H1 (cell line): Measurements from ENCODE around the gene RNF130. TPM values are rescaled to one million over a fixed set of nuclear protein-coding genes. Genes with fewer than 3 reads are reported as not detected.

Source experiments
- ATF2 ChIP-seq: IDR thresholded peaks from 2 replicates; pipeline ENCODE4 v1.6.1; 2012; ENCODE audit warnings: low read length, inconsistent platforms
- CTBP2 ChIP-seq: IDR thresholded peaks from 2 replicates; pipeline ENCODE4 v1.7.0; 2011; ENCODE audit warnings: borderline replicate concordance, mild to moderate bottlenecking, moderate library complexity, mixed read lengths, low read length; ENCODE audit not compliant: insufficient read depth, insufficient read length
- EGR1 ChIP-seq: IDR thresholded peaks from 2 replicates; pipeline ENCODE4 v1.6.1; 2011; ENCODE audit warnings: low read depth, low read length, borderline replicate concordance
- MAFK ChIP-seq: IDR thresholded peaks from 2 replicates; pipeline ENCODE4 v1.6.1; 2012; ENCODE audit warnings: low read depth, mild to moderate bottlenecking, improper control_type of control experiment, low read length
- NRF1 ChIP-seq: IDR thresholded peaks from 2 replicates; pipeline ENCODE4 v1.6.1; 2011; ENCODE audit warnings: mild to moderate bottlenecking, low read depth, low read length, improper control_type of control experiment
- POLR2A ChIP-seq, 2 experiments: IDR thresholded peaks; 1 replicate in 1 of 2; 2 replicates in 1 of 2; pipeline ENCODE4 v1.6.1; 2011; ENCODE audit warnings: low read depth in 2 of 2, low read length in 2 of 2, mild to moderate bottlenecking in 2 of 2; ENCODE audit errors: control extremely low read depth in 1 of 2
- SIRT6 ChIP-seq: IDR thresholded peaks from one replicate; pipeline ENCODE4 v1.7.1; 2012; ENCODE audit warnings: low read length, inconsistent platforms
- SP4 ChIP-seq: IDR thresholded peaks from 2 replicates; pipeline ENCODE4 v1.6.1; 2012; ENCODE audit warnings: low read length, inconsistent platforms
- TBP ChIP-seq: IDR thresholded peaks from 2 replicates; pipeline ENCODE4 v1.6.1; 2011; ENCODE audit warnings: low read depth, low read length, improper control_type of control experiment
- YY1 ChIP-seq: IDR thresholded peaks from 2 replicates; pipeline ENCODE4 v1.6.1; 2011; ENCODE audit warnings: low read depth, mild to moderate bottlenecking, low read length
- polyA plus RNA-seq, 7 experiments: library from polyadenylated mRNA; depleted of rRNA in 3 of 7; stranded (reverse) in 5 of 7; unstranded in 2 of 7; fragments of >200 nt in 5 of 7; fragments of 200-250 nt in 2 of 7; gene quantifications; 1 replicate in 5 of 7; 2 replicates in 1 of 7; 4 replicates in 1 of 7; pipeline versions ENCODE4 v1.2.1 to v1.2.3, GENCODE V29; 2011 to 2013; ENCODE audit warnings: missing spikeins in 2 of 7, mixed read lengths in 2 of 7
- total RNA-seq: library from RNA; stranded (reverse); fragmentation: NEBNext Ultra II Directional; extraction: Animal tissue kit (Norgen Biotek cat#: 25700); gene quantifications from 2 replicates; pipeline ENCODE4 v1.2.1, GENCODE V29; 2021

The RNF130 gene
- total and polyA plus RNA-seq, 2 of the 8 experiments (the other 6 are each of a cell fraction or from before 2014, with no cell fraction given), result 65.1 to 70.0 TPM

GRCh38 chr5:180040287-180041214, 31.0 kb downstream of the RNF130 start (continued):
- TF ChIP-seq CTBP2, result no peak
- TF ChIP-seq YY1, result no peak
- TF ChIP-seq SP4, result no peak
- no peak for TF ChIP-seq EGR1
- TF ChIP-seq MAFK, result no peak
- no peak for TF ChIP-seq TBP
- no peak for TF ChIP-seq SIRT6
- no peak for TF ChIP-seq NRF1
- TF ChIP-seq ATF2, result no peak
- TF ChIP-seq POLR2A (IDR thresholded peaks at IDR 0.05; ENCODE audit: control extremely low read depth in 1 of 2, low read depth in 2 of 2, low read length in 2 of 2), result no peak
